Measurements from ENCODE around the gene ADM.

ADM gene

GRCh38 chr11:10289765-10290380 is 15.0 kb upstream of the ADM start:
- DNase-seq (ENCODE audit: low read depth), result no peak

GRCh38 chr11:10291801-10292638 is 12.9 kb upstream of the ADM start:
- DNase-seq (ENCODE audit: low read depth), result no peak

- peak; percentile 74 for DNase-seq (ENCODE audit: low read depth)
Measured at GRCh38 chr11:10293423-10294289, 11.2 kb upstream of the ADM start, which contains the start of gene SBF2. SBF2 (minus strand) TSS chr11:10294219; CDS start chr11:10294069, 150 bp downstream.

GRCh38 chr11:10294290-10294953 is 10.5 kb upstream of the ADM start:
- no peak for DNase-seq (ENCODE audit: low read depth)

GRCh38 chr11:10295064-10295901 is 9.6 kb upstream of the ADM start:
- DNase-seq (ENCODE audit: low read depth), result no peak

GRCh38 chr11:10298342-10298741 is 6.5 kb upstream of the ADM start:
- DNase-seq (ENCODE audit: low read depth), result no peak

- no peak for DNase-seq (ENCODE audit: low read depth)
Measured at GRCh38 chr11:10301656-10302358, 3.1 kb upstream of the ADM start.

- DNase-seq (ENCODE audit: low read depth), result no peak
Measured at GRCh38 chr11:10302359-10302743, 2.5 kb upstream of the ADM start.

- no peak for DNase-seq (ENCODE audit: low read depth)
Measured at GRCh38 chr11:10302744-10303557, 1.9 kb upstream of the ADM start.

- no peak for DNase-seq (ENCODE audit: low read depth)
Measured at GRCh38 chr11:10303558-10304363, 1.1 kb upstream of the ADM start.

GRCh38 chr11:10305262-10305963 is 540 bp downstream of the ADM start:
- no peak for DNase-seq (ENCODE audit: low read depth)

- DNase-seq (ENCODE audit: low read depth), result no peak
Measured at GRCh38 chr11:10305964-10306918, 1.4 kb downstream of the ADM start.

GRCh38 chr11:10307022-10307399 is 2.1 kb downstream of the ADM start:
- DNase-seq (ENCODE audit: low read depth), result no peak

GRCh38 chr11:10307400-10308200 is 2.7 kb downstream of the ADM start:
- peak; percentile 83 for DNase-seq (ENCODE audit: low read depth)

- DNase-seq (ENCODE audit: low read depth), result no peak
Measured at GRCh38 chr11:10308201-10308954, 3.5 kb downstream of the ADM start.

All from stimulated activated CD4-positive, alpha-beta T cell treated with anti-CD3 and anti-CD28 coated beads, Interleukin-2, amount 100 ng/mL, for 4 hours (primary cell).